ENCODE measurements around the gene CCNJL.

The CCNJL gene

GRCh38 chr5:160289721-160290120 lies 22.6 kb downstream of the CCNJL start:
- no peak for DNase-seq (ENCODE audit: low read depth)

- DNase-seq (ENCODE audit: low read depth): no peak
Observed at GRCh38 chr5:160289356-160289651, 23.1 kb downstream of the CCNJL start.

DNA sequence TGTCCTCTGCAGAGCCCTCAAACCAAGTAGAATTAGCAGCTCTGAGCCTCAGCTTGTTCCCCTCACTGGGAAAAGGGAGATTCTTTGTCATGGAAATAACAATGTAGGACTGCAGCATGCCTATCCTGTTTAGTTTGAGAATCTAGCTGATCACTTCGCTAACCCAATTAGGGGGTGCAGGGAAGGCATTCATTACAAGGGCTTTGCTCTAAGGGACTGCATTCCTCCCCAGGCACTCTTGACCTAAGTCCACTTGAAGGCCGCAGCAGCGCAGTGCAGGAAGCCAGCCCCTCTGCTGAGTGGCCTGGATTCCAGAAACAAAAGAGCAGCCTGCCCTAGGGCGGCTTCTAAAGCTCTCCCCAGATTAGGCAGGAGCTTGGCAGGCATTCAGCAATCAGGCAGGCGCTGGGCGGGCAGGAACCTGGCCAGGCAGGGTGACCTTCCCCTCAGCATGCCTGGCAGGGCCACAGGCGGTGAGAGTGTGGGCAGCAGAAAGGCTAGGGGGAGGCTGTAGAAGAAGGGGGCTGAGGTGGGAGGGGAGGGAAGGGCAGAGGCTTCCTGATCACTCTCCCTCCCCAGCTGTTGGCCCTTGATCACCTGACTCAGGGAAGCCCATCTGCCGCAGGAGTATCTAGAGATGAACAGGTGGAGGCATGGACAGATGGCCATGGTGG lies 24.8 kb downstream of the CCNJL start:
- no peak for DNase-seq (ENCODE audit: low read depth)

GRCh38 chr5:160286947-160287346 lies 25.4 kb downstream of the CCNJL start:
- DNase-seq (ENCODE audit: low read depth): no peak

- no peak for DNase-seq (ENCODE audit: low read depth)
Observed at GRCh38 chr5:160285316-160285715, 27.0 kb downstream of the CCNJL start.

GRCh38 chr5:160284291-160284873 lies 28.0 kb downstream of the CCNJL start:
- no peak for DNase-seq (ENCODE audit: low read depth)

- no peak for DNase-seq (ENCODE audit: low read depth)
Observed at GRCh38 chr5:160281275-160281674, 31.1 kb downstream of the CCNJL start.

GRCh38 chr5:160280384-160281095 lies 31.8 kb downstream of the CCNJL start:
- no peak for DNase-seq (ENCODE audit: low read depth)

DNA sequence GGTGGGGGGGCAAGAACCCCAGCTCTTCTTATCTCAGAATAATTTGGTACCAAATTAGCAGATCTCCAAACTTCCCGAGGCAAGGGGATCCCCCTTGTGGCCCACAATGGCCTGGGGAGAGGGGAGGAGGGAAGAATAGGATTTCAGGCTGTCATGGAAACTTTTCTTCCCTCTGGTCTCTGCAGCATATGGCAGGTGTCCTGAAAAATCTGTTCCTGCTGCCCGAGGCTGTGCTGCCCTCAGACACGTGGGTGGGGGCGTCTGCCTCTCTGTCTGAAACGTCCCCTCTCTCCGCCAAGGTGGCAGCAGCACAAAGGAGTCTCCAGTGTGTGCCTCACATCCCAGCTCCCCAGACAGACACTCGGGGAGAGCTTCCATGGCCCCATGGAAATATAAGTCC lies 34.0 kb downstream of the CCNJL start:
- no peak for DNase-seq (ENCODE audit: low read depth)

DNA sequence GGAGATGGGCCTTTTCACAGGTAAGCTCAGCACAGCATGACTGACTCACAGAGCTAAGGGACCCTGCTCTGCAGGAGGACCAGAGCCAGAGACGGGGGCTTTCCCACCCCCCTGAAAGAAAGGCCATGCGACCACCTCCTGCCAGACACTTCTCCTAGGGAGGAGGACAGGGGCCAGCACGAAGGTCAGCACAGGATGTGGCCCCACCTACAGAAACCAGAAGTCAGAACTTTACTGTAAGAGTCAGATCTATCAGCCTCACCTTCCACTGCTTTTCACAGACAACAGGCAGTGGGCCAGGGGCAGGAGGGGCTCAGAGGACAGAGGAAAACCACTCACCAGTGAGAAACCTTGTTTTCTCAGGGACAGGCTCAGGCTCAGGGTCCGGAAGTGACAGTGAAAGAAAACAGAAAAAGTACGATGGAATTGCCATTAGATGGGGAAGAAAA lies 37.9 kb downstream of the CCNJL start:
- DNase-seq (ENCODE audit: low read depth): no peak

DNA sequence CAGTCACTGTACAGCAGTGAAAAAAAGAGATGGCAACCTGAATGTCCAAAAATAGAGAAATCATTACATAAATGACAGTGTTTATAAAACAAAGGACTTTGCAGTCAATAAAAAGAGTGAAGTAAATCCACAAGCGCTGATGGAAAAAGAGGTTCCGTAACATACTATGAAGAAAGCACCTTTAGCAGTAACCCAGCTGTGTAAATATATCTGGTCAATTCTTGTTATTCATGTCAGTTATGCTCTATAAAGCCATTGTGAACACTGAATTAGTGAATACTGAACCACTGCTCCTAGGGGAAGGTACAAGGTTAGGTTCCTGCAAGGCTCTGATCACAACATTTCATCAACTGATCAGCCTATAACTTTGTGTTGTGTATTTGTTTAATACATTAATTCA lies 39.5 kb downstream of the CCNJL start:
- no peak for DNase-seq (ENCODE audit: low read depth)

DNA sequence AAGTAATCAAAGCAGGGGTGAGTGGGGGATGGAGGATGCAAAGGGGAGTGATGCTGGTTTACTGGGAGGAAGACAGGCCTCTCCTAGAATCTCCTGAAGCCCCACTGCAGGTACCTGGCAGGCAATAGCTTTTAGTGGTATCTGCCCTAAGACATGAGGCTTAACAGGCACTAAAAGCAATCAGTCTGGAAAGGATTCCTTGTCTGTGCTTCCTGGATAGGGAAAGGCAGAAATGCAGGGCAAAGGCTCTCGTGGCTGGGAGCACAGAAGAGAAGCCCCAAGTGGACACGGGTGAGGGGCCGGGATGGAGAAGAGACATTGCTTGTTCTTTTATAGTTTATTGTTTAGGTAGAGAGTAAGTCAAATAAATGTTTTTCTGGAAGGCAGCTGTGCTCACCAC lies 40.1 kb downstream of the CCNJL start:
- no peak for DNase-seq (ENCODE audit: low read depth)

DNA sequence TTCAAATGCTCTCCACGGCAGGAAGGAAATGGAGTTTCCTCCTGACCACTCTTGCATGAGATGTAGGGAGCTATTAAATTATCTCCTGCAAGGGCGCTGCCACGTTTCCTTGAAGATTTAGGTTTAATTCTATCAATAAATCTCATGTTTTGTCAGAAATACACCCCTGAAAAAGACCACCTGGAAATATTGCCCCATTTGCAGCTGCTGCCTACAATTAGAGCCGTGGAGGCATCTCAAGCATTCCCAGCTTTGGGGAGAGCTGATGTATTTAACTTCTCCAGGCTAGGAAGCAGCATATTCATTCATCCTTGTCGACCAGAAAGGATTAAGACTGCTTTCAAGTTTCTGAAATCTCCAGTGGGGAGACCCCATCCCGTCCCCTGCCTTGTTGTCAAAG lies 40.5 kb downstream of the CCNJL start:
- no peak for DNase-seq (ENCODE audit: low read depth)

- no peak for DNase-seq (ENCODE audit: low read depth)
Observed at GRCh38 chr5:160271396-160271795, 41.0 kb downstream of the CCNJL start.

GRCh38 chr5:160270704-160271103 lies 41.7 kb downstream of the CCNJL start:
- DNase-seq (ENCODE audit: low read depth): no peak

GRCh38 chr5:160269017-160269416 lies 43.3 kb downstream of the CCNJL start:
- peak; percentile 32 for DNase-seq (ENCODE audit: low read depth)

- no peak for DNase-seq (ENCODE audit: low read depth)
Observed at GRCh38 chr5:160268121-160268520, 44.2 kb downstream of the CCNJL start.

- no peak for DNase-seq (ENCODE audit: low read depth)
Observed at GRCh38 chr5:160266752-160267345, 45.5 kb downstream of the CCNJL start.

DNA sequence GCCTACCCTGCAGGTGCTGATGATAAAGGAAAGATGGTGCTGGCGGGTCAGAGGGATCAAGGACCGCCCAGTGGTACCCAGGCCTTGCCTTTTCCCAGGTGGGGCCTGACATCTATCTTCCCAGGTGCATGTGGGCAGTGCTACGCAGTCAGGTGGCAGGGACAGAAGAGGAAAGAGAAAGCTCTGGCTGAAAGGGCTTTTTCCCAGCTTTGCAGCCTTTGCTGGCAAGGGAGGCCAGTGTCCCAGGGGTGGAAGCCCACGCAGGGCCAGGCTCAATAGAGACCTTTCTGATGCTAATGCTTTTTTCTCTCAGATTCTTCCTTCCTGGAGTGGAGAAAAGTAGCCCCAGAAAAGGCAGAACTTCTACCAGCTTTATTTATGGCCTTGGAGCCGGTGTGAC lies 46.3 kb downstream of the CCNJL start:
- DNase-seq (ENCODE audit: low read depth): no peak

- no peak for DNase-seq (ENCODE audit: low read depth)
Observed at GRCh38 chr5:160263326-160263855, 49.0 kb downstream of the CCNJL start.

DNA sequence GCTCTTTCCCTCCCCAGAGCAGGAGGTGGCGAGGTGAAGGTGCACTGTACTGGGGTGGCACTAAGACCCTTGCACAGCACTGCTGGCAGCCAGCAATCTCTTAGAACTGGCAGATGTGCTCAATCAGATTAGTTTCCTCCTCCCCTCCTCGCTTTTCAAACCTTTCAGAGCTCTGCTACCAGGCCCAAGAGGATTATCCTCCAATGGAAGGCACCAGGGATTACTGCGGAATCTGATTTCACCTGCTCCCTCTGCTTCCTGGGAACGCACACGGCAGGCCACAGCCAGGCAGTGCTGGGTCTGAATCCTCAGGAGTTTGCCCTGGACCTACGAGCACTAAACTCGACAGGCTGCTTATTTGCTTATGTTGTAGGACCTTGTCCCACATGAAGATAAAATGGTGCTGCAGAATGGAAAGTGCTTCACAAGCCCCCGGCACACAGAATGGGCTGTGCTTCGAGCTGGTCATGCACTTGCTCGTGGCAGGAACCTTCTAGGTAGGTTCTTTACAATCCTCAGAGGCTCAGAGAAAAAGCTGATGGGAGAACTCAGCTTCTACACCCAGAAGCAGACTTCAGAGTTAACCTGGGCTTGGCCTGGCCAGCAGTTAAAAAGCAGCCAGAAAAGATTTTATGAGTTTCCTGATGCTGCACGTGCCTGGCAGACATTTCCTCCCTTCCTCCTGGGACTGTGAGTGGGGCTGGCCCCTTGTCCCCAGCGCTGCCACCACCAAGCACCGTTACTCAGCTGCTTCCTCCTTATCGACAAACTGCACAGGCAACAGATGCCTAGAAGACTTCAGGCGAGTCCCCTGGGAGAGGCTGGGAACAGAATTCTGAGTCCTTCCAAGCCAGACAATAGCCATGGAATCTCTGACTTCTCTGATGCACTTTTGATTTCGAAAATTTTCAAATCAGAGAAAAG lies 50.0 kb downstream of the CCNJL start:
- no peak for DNase-seq (ENCODE audit: low read depth)

All from GM04504 (cell line).